ENCODE measurements around the gene MANEA.

The MANEA gene

DNA sequence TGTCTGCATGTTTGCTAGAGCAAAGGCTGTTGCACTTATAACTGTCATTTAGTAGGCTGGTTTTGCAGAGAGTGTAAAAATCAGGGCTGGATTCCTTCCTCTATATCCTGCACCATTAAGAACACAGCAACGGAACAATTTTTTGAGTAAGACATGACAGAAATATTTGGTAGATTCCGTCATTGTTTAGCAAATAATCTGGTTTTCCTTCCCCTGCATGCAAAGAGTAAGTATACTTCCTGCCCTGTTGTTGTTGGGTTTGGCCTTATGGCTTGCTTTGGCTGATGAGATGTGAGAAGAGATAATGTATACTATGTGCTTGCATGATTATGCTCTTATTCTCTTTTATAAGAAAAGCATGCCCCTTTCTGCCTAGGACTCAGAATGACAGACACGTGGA lies 23.8 kb downstream of the MANEA start:
- Mint-ChIP-seq H3K4me1 (ENCODE audit: low read depth) (no peaks in the 10 kb centered on the region), H3K27ac (no peak overlapping the region), H3K9me3 (no peaks in the 10 kb centered on the region), H3K36me3 (ENCODE audit: low read depth) (peaks cover 12% of the 10 kb centered on the region), H3K4me3 (no peak overlapping the region), H3K27me3 (no peaks in the 10 kb centered on the region)
- intact Hi-C loops (cut with micrococcal nuclease) = no loop called here

DNA sequence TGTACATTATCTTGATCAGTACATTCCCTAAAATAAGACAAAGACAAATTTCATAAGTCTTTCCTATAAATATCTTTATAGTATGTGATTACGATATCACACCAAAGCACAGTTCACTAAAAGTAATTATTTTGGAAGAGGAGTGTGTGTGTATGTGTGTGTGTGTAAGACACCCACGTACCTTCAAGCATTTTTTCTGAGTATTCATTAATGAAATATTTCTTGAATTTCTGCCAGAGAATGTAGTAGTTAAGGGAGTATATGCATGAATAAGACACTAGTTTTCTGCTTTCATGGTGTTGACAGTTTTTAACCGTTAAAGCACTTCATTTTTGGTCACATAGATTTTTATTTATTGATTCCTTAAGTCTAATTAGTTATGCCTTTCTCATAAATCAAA lies 36.8 kb downstream of the MANEA start:
- no peaks in the 10 kb centered on the region for H3K36me3 Mint-ChIP-seq (ENCODE audit: low read depth)
- intact Hi-C loops (cut with micrococcal nuclease) = no loop called here
- H3K4me3 Mint-ChIP-seq = no peak overlapping the region
- no peaks in the 10 kb centered on the region for H3K4me1 Mint-ChIP-seq (ENCODE audit: low read depth)
- H3K27ac Mint-ChIP-seq = no peak overlapping the region
- no peaks in the 10 kb centered on the region for H3K9me3 Mint-ChIP-seq
- H3K27me3 Mint-ChIP-seq = no peaks in the 10 kb centered on the region

- Mint-ChIP-seq H3K27ac (no peak overlapping the region), H3K4me3 (no peak overlapping the region), H3K9me3 (peaks cover 15% of the 10 kb centered on the region), H3K36me3 (ENCODE audit: low read depth) (no peaks in the 10 kb centered on the region), H3K4me1 (ENCODE audit: low read depth) (no peaks in the 10 kb centered on the region), H3K27me3 (no peaks in the 10 kb centered on the region)
- intact Hi-C loops (cut with micrococcal nuclease) = no loop called here
These were observed 52.2 kb downstream of the MANEA start for GRCh38 chr6:95629551-95629950.

GRCh38 chr6:95636552-95637431 lies 59.5 kb downstream of the MANEA start:
- intact Hi-C loops (cut with micrococcal nuclease) = no loop called here
- Mint-ChIP-seq H3K4me3 (no peak overlapping the region), H3K27me3 (no peaks in the 10 kb centered on the region), H3K36me3 (ENCODE audit: low read depth) (no peaks in the 10 kb centered on the region), H3K4me1 (ENCODE audit: low read depth) (no peaks in the 10 kb centered on the region), H3K27ac (no peak overlapping the region), H3K9me3 (peaks cover 9% of the 10 kb centered on the region)

DNA sequence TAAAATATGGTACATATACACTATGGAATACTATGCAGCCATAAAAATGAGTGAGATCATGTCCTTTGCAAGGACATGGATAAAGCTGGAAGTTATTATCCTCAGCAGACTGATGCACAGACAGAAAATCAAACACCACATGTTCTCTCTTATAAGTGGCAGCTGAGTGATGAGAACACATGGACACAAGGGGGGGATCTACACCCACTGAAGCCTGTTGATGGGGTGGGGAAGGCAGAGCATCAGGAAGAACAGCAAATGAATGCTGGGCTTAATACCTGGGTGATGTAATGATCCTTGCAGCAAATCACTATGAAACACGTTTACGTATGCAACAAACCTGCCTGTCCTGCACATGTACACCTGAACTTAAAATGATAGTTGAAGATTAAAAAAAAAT lies 71.3 kb downstream of the MANEA start:
- Mint-ChIP-seq H3K9me3 (peaks cover 13% of the 10 kb centered on the region), H3K4me3 (no peak overlapping the region), H3K27ac (no peak overlapping the region), H3K4me1 (ENCODE audit: low read depth) (no peaks in the 10 kb centered on the region), H3K36me3 (ENCODE audit: low read depth) (no peaks in the 10 kb centered on the region), H3K27me3 (no peaks in the 10 kb centered on the region)
- intact Hi-C loops (cut with micrococcal nuclease) = no loop called here

- peaks cover 8% of the 10 kb centered on the region for H3K9me3 Mint-ChIP-seq
- no peak overlapping the region for H3K4me3 Mint-ChIP-seq
- H3K36me3 Mint-ChIP-seq (ENCODE audit: low read depth) = no peaks in the 10 kb centered on the region
- no peaks in the 10 kb centered on the region for H3K4me1 Mint-ChIP-seq (ENCODE audit: low read depth)
- intact Hi-C loops (cut with micrococcal nuclease) = no loop called here
- no peak overlapping the region for H3K27ac Mint-ChIP-seq
- no peaks in the 10 kb centered on the region for H3K27me3 Mint-ChIP-seq
These were observed 72.1 kb downstream of the MANEA start for GRCh38 chr6:95649451-95649850.

GRCh38 chr6:95654176-95654575 lies 76.8 kb downstream of the MANEA start:
- H3K4me1 Mint-ChIP-seq (ENCODE audit: low read depth) = no peaks in the 10 kb centered on the region
- H3K27ac Mint-ChIP-seq = no peak overlapping the region
- H3K36me3 Mint-ChIP-seq (ENCODE audit: low read depth) = no peaks in the 10 kb centered on the region
- H3K27me3 Mint-ChIP-seq = no peaks in the 10 kb centered on the region
- intact Hi-C loops (cut with micrococcal nuclease) = no loop called here
- H3K9me3 Mint-ChIP-seq = no peaks in the 10 kb centered on the region
- H3K4me3 Mint-ChIP-seq = no peak overlapping the region

- intact Hi-C loops (cut with micrococcal nuclease) = no loop called here
- Mint-ChIP-seq H3K4me3 (no peak overlapping the region), H3K27me3 (no peaks in the 10 kb centered on the region)
These were observed 81.6 kb downstream of the MANEA start for GRCh38 chr6:95658886-95659285.

More at GRCh38 chr6:95658886-95659285, 81.6 kb downstream of the MANEA start:
- Mint-ChIP-seq H3K4me1 (ENCODE audit: low read depth) (no peaks in the 10 kb centered on the region), H3K9me3 (peaks cover 25% of the 10 kb centered on the region), H3K27ac (no peak overlapping the region), H3K36me3 (ENCODE audit: low read depth) (no peaks in the 10 kb centered on the region)
